ENCODE measurements around the gene SLCO2A1.
A peak's percentile ranks its signal among the peaks of the same experiment; 100 is the strongest.

SLCO2A1 gene

GRCh38 chr3:133998691-133999241, 31.0 kb downstream of the SLCO2A1 start:
- DNase-seq: no peak

DNA sequence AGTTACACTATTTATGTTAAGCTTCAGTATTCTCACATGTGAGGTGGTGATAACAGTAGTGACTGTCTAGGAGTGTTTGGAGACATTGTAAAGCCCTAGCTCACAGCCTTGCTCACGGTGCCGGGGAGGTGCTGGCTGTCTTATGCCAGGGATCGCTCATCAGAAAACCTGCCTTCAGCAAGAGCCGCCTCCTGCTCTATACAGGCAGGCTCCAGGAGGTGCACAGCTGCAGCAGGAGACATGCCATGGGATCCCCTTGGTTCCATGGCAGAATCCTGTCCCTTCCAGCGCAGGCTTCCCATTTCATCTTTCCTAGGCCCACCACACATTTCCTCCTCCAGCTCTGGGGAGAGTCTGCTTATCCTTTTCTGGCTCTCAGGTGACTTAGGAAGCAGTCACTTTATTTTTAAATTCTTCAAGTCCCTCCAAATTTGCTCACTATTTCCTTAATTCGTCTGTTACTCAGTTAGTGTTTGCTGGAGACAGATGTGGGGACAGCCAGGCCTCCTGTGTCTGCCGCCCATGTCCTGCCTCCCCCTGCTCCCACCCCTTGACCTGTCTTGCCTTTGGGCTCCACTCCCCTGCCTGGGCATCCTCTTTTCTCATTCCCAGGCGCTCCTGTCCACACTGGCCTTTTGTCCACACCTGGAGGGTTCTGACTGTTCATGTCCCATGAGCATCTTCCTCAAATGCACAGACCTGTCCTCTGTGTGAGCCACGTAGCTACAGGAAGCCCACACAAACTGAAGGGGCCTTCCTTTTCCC, 31.7 kb downstream of the SLCO2A1 start:
- no peak for DNase-seq

- no peak for DNase-seq
Measured at GRCh38 chr3:133996996-133997395, 32.7 kb downstream of the SLCO2A1 start.

GRCh38 chr3:133996251-133996661, 33.5 kb downstream of the SLCO2A1 start:
- no peak for DNase-seq

GRCh38 chr3:133995264-133995663, 34.5 kb downstream of the SLCO2A1 start:
- DNase-seq: no peak

DNA sequence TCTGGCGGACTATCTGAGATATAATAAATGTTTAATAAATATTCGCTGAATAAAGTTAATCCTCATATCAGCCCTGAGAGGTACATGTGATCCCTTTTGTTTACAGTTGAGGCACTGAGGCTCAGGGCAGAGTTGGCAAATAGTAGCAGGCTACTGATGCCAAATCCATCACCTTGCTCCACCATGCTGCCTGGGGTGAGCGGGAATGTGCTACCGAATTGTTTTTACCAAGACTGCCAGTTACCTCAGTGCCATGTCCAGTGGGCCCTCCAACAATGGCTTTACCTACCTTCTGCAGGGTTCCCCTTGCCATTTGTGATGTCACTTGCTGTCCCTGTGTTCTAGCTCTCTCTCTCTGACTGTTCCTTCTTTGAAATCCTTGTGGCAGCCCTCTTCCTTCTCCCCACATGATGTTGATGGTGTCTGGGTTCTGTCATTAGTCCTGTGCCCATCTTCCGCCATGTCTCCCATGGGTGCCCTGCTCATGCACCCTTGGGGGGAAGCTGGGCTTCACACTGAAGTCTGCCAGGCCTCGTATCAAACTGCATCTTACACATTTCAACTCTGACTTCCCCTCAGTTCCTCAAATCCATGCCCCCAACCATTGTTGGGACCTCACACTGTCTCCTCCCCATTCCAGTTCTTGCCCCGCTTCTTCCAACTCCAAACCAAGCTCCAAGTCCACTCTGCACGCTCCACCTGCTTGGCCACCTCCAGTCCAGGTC, 35.4 kb downstream of the SLCO2A1 start:
- no peak for DNase-seq

- DNase-seq: no peak
Measured at GRCh38 chr3:133992951-133993620, 36.6 kb downstream of the SLCO2A1 start.

DNA sequence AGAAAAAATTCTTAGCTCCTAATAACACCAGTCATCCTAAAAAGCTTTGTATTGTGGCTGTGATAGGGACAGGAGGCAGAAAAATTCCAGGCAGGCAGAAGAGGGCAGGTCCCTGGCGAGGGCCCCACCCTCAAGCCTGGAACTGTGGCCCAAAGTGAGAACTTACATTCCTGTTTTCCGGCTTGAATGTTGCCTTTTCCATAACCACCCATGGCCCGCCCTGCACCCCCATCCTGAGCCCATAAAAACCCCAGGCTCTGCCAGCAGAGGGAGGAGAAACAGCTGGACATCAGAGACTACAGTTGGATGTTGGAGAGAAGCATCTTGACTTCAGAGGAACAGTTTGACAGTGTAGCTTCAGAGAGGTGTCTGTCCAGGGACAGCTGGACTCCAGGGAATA, 37.3 kb downstream of the SLCO2A1 start:
- no peak for DNase-seq

GRCh38 chr3:133991637-133992036, 38.1 kb downstream of the SLCO2A1 start:
- peak; percentile 38 for DNase-seq

- DNase-seq: no peak
Measured at GRCh38 chr3:133991209-133991608, 38.5 kb downstream of the SLCO2A1 start.

DNA sequence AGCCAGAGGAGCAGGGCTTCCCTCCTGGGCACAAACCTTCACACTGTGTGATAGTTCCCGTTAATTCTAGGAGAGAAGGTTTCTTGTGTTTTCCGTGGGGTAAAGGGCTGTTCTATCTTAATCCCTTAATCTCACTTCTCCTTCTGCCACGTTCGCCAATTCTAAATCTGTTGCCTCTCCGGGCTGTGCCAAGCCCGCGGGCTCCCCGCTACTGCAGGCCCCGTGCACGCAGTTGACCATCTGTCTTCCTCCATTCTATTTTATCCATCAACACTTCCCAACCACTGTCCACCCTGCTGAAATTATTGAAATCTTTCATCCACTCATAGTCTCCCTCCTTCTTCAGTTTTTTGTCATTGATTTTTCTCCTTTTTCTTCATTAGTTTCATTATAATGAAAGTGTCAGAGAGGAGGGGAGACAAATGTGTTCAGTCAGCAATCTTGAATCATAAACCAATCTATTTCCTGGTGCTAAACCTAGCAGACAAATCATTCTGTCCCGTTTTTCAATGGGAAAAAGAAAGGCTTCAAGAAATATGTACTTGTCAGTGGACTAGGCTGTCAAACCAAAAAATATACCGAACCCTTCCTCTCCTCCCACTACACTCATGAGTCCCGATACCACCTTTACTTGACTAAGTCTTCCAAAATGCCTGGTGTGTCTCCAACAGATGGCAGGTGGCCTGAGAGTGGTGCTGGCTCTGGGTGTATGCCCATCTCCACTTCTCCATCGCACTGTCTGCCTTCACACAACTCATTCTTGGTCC, 39.6 kb downstream of the SLCO2A1 start:
- DNase-seq: peak; percentile 86

DNA sequence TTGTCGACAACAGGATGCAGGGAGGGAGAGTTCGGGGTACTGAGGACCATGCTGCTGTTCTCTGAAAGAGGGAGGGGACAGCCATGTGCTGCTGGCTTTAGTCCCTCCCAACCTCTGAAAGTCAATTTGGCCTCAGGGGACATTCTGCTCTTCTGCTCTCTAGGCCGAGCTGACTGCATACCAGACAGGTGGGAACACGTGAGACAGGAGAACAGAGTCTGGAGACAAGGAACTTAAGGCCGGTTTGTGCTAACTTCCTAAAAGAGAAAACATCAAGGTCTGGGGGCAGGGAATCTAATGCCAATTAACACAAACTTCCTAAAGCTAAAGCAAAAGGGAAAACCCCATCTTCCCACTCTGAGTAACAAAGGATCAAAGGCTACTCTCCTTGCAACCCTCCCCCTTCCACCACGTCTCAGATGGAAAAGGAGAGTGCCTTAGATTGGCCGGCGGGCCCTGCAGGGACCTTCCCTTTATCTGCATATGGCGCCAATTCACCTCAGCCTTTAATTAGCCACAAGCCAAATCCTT, 41.0 kb downstream of the SLCO2A1 start:
- DNase-seq: no peak

DNA sequence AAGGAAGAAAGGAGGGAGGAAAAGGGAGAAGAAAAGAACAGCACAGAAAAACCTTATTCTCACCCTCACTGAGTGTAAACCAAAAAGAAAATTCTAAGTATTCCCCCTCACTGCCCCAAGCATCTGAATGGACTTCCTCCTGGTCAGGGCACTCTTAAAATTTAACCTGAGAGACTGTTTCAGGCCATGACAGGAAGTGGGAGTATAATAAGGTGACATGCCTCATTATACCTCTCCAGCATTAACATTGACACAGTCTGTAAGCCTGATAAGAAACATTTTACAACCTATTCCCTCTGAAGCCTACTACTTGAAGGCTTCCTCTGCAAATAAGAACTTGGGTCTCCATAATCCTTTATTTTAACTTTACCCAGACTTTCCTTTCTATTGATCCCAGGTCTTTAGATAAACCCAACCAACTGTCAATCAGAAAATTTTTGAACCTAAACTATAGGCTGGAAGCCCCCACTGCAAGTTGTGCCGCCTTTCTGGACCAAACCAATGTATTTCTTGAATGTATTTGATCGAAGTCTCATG, 41.7 kb downstream of the SLCO2A1 start:
- DNase-seq: no peak

GRCh38 chr3:133987136-133987535, 42.6 kb downstream of the SLCO2A1 start:
- no peak for DNase-seq

GRCh38 chr3:133986311-133986710, 43.4 kb downstream of the SLCO2A1 start:
- DNase-seq: peak; percentile 74

- no peak for DNase-seq
Measured at GRCh38 chr3:133984975-133985374, 44.8 kb downstream of the SLCO2A1 start.

DNA sequence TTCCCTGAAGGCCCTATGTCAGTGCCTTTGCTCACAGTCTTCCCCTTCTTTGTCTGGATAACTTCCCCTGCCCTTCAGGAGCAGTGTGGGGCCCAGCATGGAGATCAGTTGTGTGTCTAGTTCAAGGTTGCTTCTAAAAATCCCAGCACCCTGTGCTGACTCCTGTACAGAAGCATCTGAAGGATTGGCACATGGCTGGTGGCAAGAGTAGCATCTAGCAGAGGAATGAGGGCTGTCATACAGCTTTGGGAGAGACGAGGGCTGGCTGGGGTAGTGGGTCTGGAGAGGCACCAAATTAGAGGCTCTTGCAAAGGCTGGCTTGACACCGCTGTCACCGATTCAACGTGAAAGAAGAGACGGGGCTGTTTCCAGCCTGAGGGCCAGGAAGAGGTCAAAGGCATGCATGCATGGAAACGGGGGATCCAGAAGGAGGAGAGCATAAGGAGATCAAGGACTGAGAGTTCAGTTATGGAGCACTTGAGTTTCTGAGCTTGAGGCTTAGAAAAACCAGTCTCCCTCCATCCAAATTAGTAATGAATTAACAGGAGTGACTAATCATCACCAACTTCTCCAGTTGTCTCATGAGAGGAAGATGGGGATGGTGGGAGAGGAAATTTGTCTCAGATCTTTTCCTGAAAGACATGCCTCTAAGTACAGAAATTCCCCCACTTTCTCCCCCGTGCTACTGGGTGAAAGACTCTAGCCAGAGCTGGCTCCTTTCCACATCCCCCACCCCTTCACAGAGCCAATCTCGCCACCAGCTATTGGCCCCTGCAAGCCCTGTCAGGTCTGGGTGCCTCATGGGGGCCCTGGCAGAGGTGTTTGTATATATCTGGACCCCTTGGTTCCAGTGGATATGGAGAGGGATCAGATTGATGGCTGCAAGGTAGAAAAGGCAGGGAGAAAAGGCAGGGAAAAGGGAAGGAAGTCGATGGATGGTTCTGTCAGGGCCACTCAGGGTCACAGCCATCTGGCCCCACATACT, 45.9 kb downstream of the SLCO2A1 start:
- DNase-seq: no peak

GRCh38 chr3:133983126-133983525, 46.6 kb downstream of the SLCO2A1 start:
- DNase-seq: no peak

- no peak for DNase-seq
Measured at GRCh38 chr3:133980550-133980949, 49.2 kb downstream of the SLCO2A1 start.

- no peak for DNase-seq
Measured at GRCh38 chr3:133980035-133980434, 49.7 kb downstream of the SLCO2A1 start.

GRCh38 chr3:133979553-133979952, 50.2 kb downstream of the SLCO2A1 start:
- DNase-seq: no peak
